ENCODE measurements around the gene SNTG2.
A peak's percentile ranks its signal among the peaks of the same experiment; 100 is the strongest.
"Not testable (repeated sequence)": the region's sequence is repeated elsewhere in the genome, so short reads cannot be mapped to it uniquely, and the experiment has no call there.

SNTG2 gene

GRCh38 chr2:950080-950966 is at the start of gene SNTG2:
Gene SNTG2, plus strand, starts transcription at chr2:950849. Its CDS starts 148 bp downstream, at chr2:950997.
- Histone ChIP-seq H4K20me1 (peaks cover 0 to 14% (median 0%) of the 10 kb centered on the region in 11 experiments; a peak in 3 of 22 replicates), H3K27me3 (peaks cover 53 to 65% (median 58%) of the 10 kb centered on the region in 11 experiments), H3K4me2 (peak within 1 kb of the TSS; percentile 86 to 98 (median 90)), H3K27ac (no peak within 1 kb of the TSS; a peak in 1 of 22 replicates), H3K4me1 (peaks cover 17 to 37% (median 33%) of the 10 kb centered on the region in 10 experiments), H3K36me3 (no peaks in the 10 kb centered on the region), H3K9ac (peak within 1 kb of the TSS; percentile 37 to 71 (median 63); a peak in 19 of 22 replicates), H3K9me3 (replicated peaks in 1 of 11) (peaks cover 0 to 1% (median 0%) of the 10 kb centered on the region in 11 experiments; a peak in 6 of 22 replicates), H3K4me3 (peak within 1 kb of the TSS; percentile 55 to 76 (median 66))
- TF ChIP-seq Cebpa-rat (IDR thresholded peaks at IDR 0.05), result no peak

GRCh38 chr2:902584-902983 is 48.1 kb upstream of the SNTG2 start:
- H3K36me3 ChIP-seq, result no peaks in the 10 kb centered on the region; a peak in 1 of 22 replicates
- H4K20me1 ChIP-seq, result no peaks in the 10 kb centered on the region
- no peak for TF ChIP-seq Cebpa-rat (IDR thresholded peaks at IDR 0.05)
- H3K4me2 ChIP-seq, result no peak overlapping the region
- no peak overlapping the region for H3K4me3 ChIP-seq
- H3K27me3 ChIP-seq, result no peaks in the 10 kb centered on the region
- H3K9ac ChIP-seq, result no peak overlapping the region
- no peak overlapping the region for H3K27ac ChIP-seq
- peaks cover 0 to 5% (median 0%) of the 10 kb centered on the region in 10 experiments; a peak in 2 of 20 replicates for H3K4me1 ChIP-seq
- H3K9me3 ChIP-seq (replicated peaks in 1 of 11), result peaks cover 19 to 33% (median 28%) of the 10 kb centered on the region in 11 experiments

GRCh38 chr2:903223-903900 is 47.3 kb upstream of the SNTG2 start:
- Histone ChIP-seq H3K27me3 (no peaks in the 10 kb centered on the region), H4K20me1 (no peaks in the 10 kb centered on the region), H3K9me3 (replicated peaks in 1 of 11) (peaks cover 19 to 33% (median 28%) of the 10 kb centered on the region in 11 experiments), H3K4me1 (peaks cover 0 to 6% (median under 1%) of the 10 kb centered on the region in 10 experiments; a peak in 4 of 20 replicates), H3K4me3 (no peak overlapping the region), H3K36me3 (no peaks in the 10 kb centered on the region), H3K9ac (no peak overlapping the region), H3K4me2 (peak overlapping the region in 1 of 11 experiments; percentile 4; a peak in 1 of 22 replicates), H3K27ac (no peak overlapping the region)
- no peak for TF ChIP-seq Cebpa-rat (IDR thresholded peaks at IDR 0.05)

- H3K27me3 ChIP-seq, result no peaks in the 10 kb centered on the region
- peaks cover 0 to 13% (median 6%) of the 10 kb centered on the region in 10 experiments; a peak in 6 of 20 replicates for H3K4me1 ChIP-seq
- H3K27ac ChIP-seq, result no peak overlapping the region
- no peaks in the 10 kb centered on the region for H4K20me1 ChIP-seq
- peaks cover 27 to 41% (median 33%) of the 10 kb centered on the region in 11 experiments for H3K9me3 ChIP-seq (replicated peaks in 1 of 11)
- H3K4me2 ChIP-seq, result no peak overlapping the region; a peak in 1 of 22 replicates
- H3K4me3 ChIP-seq, result no peak overlapping the region
- no peaks in the 10 kb centered on the region for H3K36me3 ChIP-seq
- TF ChIP-seq Cebpa-rat (IDR thresholded peaks at IDR 0.05), result no peak
- no peak overlapping the region for H3K9ac ChIP-seq
These were observed 46.2 kb upstream of the SNTG2 start for GRCh38 chr2:904246-905024.

DNA sequence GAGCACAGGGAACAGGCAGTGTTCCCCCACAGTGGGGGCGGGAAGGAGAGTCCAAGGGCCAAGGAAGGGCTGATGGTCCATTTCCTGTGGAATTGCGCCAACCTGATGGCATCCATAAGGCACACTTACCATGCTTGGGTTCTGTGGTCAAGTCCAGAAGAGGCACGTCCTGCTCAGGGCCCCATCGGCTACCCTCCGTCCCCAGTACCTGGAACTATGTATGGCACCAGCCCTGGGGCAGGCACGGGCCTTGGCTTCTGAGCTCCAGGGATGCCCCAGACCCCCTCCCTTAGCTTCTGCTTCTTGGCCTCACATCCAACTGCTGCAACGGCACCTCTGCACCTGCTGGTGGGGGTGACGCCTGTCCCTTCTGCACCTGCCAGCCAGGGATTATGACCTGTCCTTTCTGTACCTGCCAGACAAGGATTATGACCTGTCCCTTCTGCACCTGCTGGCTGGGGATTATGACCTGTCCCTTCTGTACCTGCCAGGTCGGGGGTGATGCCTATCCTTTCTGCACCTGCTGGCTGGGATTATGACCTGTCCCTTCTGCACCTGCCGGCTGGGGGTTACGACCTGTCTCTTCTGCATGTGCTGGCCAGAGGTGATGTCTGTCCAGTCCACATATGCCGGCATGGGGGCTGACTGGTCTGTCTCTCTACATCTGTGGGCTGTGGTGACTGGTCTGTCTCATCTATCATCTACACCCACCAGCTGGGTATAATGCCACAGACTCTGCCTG is 45.4 kb upstream of the SNTG2 start:
- no peaks in the 10 kb centered on the region for H3K36me3 ChIP-seq
- H3K27ac ChIP-seq, result no peak overlapping the region
- H3K4me2 ChIP-seq, result no peak overlapping the region; a peak in 1 of 22 replicates
- no peak for TF ChIP-seq Cebpa-rat (IDR thresholded peaks at IDR 0.05)
- no peak overlapping the region for H3K4me3 ChIP-seq
- H3K9ac ChIP-seq, result no peak overlapping the region
- H4K20me1 ChIP-seq, result no peaks in the 10 kb centered on the region
- H3K27me3 ChIP-seq, result no peaks in the 10 kb centered on the region
- H3K4me1 ChIP-seq, result peaks cover 0 to 13% (median 6%) of the 10 kb centered on the region in 10 experiments; a peak in 6 of 20 replicates
- H3K9me3 ChIP-seq (replicated peaks in 1 of 11), result peaks cover 25 to 41% (median 32%) of the 10 kb centered on the region in 11 experiments

DNA sequence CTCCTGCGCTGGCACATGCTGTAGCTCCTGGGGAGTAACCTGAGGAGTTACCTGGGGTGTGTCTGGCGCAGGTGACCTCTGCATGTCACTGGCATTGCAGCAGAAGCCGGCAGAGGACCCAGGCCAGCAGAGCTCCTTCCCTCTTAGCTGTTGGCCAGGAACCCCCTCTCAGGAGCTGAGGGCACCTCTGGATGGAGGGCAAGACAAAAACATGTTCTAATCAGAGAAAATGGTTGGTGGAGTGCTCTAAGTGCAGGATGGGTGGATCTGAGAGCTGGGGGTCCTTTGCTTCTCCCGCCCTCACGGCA is 44.9 kb upstream of the SNTG2 start:
- no peaks in the 10 kb centered on the region for H4K20me1 ChIP-seq
- no peak overlapping the region for H3K4me2 ChIP-seq
- H3K27me3 ChIP-seq, result no peaks in the 10 kb centered on the region
- peaks cover 30 to 46% (median 36%) of the 10 kb centered on the region in 11 experiments for H3K9me3 ChIP-seq (replicated peaks in 1 of 11)
- no peak overlapping the region for H3K9ac ChIP-seq
- no peaks in the 10 kb centered on the region for H3K36me3 ChIP-seq
- no peak for TF ChIP-seq Cebpa-rat (IDR thresholded peaks at IDR 0.05)
- H3K4me1 ChIP-seq, result peaks cover 0 to 13% (median 6%) of the 10 kb centered on the region in 10 experiments; a peak in 7 of 20 replicates
- no peak overlapping the region for H3K4me3 ChIP-seq
- H3K27ac ChIP-seq, result no peak overlapping the region

- Histone ChIP-seq H3K4me3 (no peak overlapping the region), H3K27me3 (no peaks in the 10 kb centered on the region), H3K4me2 (no peak overlapping the region), H3K27ac (no peak overlapping the region), H3K9me3 (replicated peaks in 1 of 11) (peaks cover 35 to 56% (median 50%) of the 10 kb centered on the region in 11 experiments), H4K20me1 (no peaks in the 10 kb centered on the region), H3K9ac (no peak overlapping the region), H3K36me3 (no peaks in the 10 kb centered on the region), H3K4me1 (peaks cover 0 to 14% (median 6%) of the 10 kb centered on the region in 10 experiments; a peak in 7 of 20 replicates)
- no peak for TF ChIP-seq Cebpa-rat (IDR thresholded peaks at IDR 0.05)
These were observed 42.9 kb upstream of the SNTG2 start for GRCh38 chr2:907706-908105.

GRCh38 chr2:908568-908967 is 42.1 kb upstream of the SNTG2 start:
- Histone ChIP-seq H3K27ac (peak overlapping the region in 3 of 11 experiments; percentile 56 to 66 (median 57); a peak in 3 of 22 replicates), H3K4me3 (peak overlapping the region in 9 of 10 experiments; percentile 4 to 46 (median 36); a peak in 7 of 20 replicates), H3K27me3 (no peaks in the 10 kb centered on the region), H3K9me3 (replicated peaks in 1 of 11) (peaks cover 35 to 56% (median 50%) of the 10 kb centered on the region in 11 experiments), H3K36me3 (no peaks in the 10 kb centered on the region), H3K9ac (no peak overlapping the region), H4K20me1 (no peaks in the 10 kb centered on the region), H3K4me1 (peaks cover 0 to 14% (median 6%) of the 10 kb centered on the region in 10 experiments; a peak in 7 of 20 replicates), H3K4me2 (peak overlapping the region in 5 of 11 experiments; percentile 11 to 39 (median 26); a peak in 5 of 22 replicates)
- TF ChIP-seq Cebpa-rat (IDR thresholded peaks at IDR 0.05), result no peak

- Histone ChIP-seq H3K4me1 (peaks cover 0 to 14% (median 6%) of the 10 kb centered on the region in 10 experiments; a peak in 6 of 20 replicates), H3K9me3 (replicated peaks in 1 of 11) (peaks cover 44 to 66% (median 58%) of the 10 kb centered on the region in 11 experiments), H3K4me2 (peak overlapping the region in 2 of 11 experiments; percentile 11 to 26; a peak in 1 of 22 replicates), H3K4me3 (peak overlapping the region in 5 of 10 experiments; percentile 16 to 52 (median 20); a peak in 5 of 20 replicates), H3K9ac (peak overlapping the region in 3 of 11 experiments; percentile 18 to 46 (median 41); a peak in 4 of 22 replicates), H3K27ac (peak overlapping the region; percentile 43 to 81 (median 65); a peak in 21 of 22 replicates)
- not testable (repeated sequence) for H4K20me1 ChIP-seq, H3K27me3 ChIP-seq, H3K36me3 ChIP-seq
These were observed 40.8 kb upstream of the SNTG2 start for GRCh38 chr2:909764-910379.

All from BLaER1 treated with 17β-estradiol and CSF1 and Interleukin-3, amounts not matched to agents 10 nM and 100 nM (cell line).